Limb (tissue), 2 donors: ENCODE data around the gene MYO9A.

Experiments used
- DNase-seq, 2 donors: peaks; one replicate each; pipeline ENCODE4 v3.0.0-alpha.2; 2016; ENCODE audit errors: extremely low spot score in 2 of 2

MYO9A gene

DNA sequence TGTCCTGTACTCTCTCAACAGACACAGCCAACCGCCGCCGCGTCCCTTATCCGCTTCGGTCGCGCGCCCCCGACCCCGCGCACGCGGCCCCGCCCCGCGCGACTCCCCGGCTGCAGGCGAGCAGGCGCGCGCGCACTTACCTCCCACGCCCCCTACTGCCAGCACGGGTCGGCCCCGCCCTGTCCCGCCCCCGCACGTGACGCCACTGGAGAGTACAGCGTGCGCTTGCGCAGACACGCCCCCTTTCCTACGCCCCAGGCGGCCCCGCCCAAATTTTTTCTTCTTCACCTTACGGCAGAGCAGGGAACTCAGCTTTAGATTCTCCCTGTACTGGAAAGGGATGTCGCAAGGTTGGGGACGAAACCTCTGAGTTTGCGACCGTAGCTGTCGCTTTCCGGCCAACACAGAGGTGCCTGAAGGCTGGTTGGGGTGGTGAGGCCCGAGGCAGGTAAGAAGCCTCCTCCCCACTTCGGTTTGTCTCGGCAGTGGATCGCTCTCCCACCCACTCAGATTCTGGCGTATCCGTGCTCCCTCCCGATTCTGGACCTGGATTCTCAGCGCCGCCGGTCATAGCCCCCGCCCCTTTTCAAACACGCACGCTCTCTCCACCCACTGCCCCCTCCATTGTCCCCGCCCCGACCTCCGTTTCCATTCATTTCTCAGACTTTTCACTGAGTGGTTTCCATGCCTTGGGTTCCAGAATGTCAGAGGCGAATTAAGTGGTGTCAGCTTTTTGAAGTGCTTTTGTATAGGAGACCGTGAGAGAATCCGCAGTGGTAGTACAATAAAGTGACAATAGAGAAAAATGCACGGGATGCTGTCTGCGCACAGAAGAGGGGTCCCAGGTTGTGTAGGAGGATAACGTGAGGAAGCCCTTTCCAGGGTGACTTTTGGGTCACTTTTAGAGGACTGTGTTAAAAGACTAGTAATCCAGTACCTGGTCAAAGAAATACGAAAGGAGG is at the start of gene MYO9A, which contains the start of gene SENP8:
Gene MYO9A (minus strand): TSS at position 134 of the 962 bp plus-strand sequence. CDS start 71,587 bp downstream, outside the sequence.
Gene SENP8 (plus strand): TSS at position 387 of the 962 bp plus-strand sequence. CDS start 21,221 bp downstream, outside the sequence.
- DNase-seq, result peak; percentile 99 to 100

DNA sequence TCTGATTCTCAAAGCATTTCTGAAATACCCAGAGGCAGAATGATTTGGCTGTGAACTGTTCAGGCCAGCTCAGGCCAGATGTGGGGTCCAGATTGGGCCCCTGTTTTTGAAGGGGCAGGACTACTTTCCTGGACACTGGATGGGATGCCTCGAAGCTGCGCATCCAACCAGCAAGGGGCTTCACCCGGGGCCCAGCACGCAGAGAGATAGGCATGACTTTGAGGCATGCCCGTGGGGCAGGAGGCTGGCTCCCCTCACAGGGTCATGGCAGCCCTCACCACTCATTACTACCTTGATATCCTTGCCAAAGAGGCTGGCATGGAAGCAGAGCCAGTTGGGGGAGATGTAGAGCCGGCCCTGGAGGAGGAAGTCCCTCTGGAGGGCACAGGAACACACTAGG is 49.5 kb upstream of the MYO9A start:
- DNase-seq, result no peak

GRCh38 chr15:72166716-72167417 is 48.9 kb upstream of the MYO9A start:
- DNase-seq, result no peak

DNA sequence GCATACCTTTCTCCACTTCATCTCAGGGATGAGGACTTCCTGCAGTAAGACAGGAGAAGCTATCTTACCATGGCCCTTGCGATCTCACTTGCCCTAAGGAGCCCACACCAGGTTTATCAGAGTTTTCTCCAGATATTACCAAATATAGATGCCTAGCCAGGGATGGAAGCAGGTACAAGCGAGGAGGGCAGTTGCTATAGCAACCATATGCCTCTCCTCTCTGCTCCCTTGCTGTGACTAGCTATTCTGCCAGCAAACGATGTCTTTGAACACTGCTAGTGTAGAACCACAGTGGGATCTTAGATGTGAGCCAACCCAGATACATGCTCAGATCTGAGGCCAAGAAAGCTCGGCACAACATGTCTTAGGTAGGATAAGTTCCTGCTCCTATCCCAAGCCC is 45.8 kb upstream of the MYO9A start:
- DNase-seq, result no peak

- DNase-seq, result no peak
These were observed 44.6 kb upstream of the MYO9A start for GRCh38 chr15:72162569-72162968.

GRCh38 chr15:72161361-72162132 is 43.6 kb upstream of the MYO9A start:
- DNase-seq, result no peak

DNA sequence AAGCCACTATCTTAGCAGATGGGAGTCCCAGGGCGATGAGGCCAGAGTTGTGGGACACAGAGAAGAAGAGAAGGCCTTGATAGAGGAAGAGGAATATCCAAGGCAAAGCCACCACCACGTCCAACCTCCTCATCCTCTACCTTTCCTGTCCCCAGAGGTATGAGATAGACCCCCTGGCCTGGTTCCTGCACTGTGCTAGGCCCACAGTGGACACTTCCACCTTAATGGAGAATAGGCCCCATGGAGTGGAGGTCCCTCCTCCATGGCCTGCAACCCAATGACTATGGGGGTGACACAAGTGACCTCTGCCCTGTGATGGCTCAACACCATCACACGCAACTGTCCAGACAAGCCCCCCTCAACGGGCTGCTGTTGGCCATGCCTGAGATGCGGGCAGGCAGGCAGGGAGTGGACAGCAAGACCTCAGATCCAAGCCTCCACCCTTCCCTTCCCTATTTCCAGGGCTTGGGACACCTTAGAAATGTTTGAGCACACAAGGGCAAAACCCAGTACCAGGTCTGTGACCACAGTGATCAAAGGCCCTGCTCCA is 42.8 kb upstream of the MYO9A start:
- no peak for DNase-seq

- DNase-seq, result no peak
These were observed 39.0 kb upstream of the MYO9A start for GRCh38 chr15:72156928-72157327.

GRCh38 chr15:72155635-72156616 is 38.0 kb upstream of the MYO9A start:
- peak; percentile 92 to 93 for DNase-seq

DNA sequence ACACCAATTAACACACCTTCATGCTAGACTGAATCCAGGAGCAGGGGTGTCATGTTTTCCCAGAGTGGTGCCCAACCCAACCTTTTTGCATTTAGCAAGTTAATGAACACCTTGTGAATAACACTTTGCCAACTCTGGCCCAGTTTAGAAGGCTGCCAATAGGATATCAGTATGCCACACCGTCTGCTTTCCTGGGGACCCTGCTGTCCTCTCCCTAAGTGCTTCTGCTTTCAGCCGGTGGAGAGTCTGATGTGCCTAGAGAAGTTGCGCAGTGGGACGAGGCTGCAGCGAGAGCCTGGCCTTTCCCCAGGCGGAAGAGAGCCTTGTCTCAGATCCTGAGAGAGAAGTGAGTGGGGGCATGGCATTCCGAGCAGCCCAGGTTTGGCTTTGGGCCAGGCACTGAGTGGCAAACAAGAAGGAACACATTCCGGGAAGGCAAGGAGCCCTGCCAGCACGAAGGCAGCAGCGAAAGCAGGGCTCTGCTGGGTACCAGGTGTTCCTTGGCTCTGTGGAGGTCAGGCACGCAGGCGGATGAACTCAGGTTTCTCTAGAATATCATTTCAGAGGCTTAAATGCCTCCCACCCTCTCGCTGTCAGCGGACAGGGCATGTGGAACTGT is 37.2 kb upstream of the MYO9A start:
- peak; percentile 32 to 83 for DNase-seq

GRCh38 chr15:72154316-72154715 is 36.4 kb upstream of the MYO9A start:
- no peak for DNase-seq

DNA sequence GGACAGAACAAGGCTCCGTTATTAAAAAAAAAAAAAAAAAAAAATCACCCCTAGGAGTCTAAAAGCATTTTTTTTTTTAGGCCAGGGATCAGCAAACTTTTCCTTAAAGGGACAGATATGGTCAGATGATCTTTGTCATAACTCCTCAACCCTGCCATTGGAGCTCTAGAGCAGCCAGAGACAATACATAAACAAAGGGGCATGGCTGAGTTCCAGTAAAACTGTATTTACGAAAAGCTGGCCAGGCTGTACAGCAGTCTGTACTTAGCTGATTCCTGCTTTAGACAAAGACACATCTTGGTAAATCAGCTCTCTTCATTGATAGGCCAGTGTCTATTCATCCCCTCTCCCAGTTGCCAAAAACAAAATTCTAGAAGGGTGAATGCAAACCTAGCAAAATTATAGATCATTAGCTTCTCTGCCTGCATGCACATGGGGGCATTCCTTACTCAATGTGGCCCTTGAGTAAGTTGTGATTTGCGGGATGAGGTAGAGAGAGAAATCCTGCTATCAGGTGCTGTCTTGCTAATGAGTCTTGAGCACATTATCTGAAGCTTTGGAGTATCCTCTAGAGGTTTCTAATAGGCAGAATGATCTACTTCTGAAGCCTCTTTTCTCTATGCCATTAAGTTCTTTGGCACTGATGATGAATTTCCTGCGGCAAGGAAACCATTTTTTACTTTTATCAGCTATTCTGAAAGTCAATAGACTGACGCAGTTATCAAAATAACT is 35.5 kb upstream of the MYO9A start:
- DNase-seq, result no peak

GRCh38 chr15:72147418-72147817 is 29.5 kb upstream of the MYO9A start:
- no peak for DNase-seq

DNA sequence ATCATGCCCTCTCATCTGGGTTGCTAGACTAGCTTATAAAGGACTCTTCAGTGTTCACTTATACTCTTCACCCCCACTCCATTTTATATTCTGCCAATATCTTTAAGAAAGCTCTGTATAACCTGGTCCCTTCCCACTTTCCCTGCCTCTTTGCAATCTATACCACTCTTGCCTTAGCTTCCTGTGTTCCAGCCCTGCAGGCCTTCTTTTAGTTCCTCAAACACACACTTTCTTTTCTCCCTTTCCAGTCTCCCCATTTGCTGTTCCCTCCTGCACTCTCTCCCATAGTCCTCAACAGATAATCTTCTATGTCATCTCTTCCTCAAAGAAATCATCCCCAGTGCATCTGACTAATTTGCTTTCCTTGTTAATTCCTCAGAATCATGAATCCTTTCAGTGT is 29.0 kb upstream of the MYO9A start:
- no peak for DNase-seq

DNA sequence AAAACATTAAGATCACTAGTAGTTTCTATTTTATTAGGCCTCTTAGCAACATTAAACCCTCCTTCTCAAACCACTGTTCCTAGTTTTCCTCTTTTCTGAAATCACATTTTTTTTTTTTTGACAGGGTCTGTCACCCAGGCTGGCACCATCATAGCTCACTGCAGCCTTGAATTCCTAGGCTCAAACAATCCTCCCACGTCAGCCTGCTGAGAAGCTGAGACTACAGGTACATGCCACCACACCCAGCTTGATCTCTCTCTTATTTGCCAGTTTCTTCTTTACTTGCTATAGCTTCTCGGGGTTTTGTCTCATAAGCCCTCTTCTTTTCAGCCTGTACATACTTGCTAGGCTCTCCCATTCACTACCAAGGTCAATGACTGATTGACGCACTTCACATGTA is 28.3 kb upstream of the MYO9A start:
- DNase-seq, result no peak

- no peak for DNase-seq
These were observed 23.5 kb upstream of the MYO9A start for GRCh38 chr15:72141171-72142084.

DNA sequence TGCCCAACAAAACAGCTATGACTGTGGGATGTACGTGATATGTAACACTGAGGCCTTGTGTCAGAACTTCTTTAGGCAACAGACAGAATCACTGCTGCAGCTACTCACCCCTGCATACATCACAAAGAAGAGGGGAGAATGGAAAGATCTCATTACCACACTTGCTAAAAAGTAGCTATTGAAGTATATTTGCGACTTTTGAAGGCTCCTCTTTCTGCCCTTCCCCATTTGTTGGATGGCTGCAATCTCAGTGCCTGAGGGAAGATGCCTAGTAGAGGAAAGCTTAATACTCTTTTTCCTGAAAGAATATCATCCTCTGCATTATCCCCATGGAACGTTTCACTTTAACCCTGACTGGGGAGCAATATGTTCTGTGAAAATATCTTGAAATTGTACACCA is 22.1 kb upstream of the MYO9A start:
- no peak for DNase-seq

- no peak for DNase-seq
These were observed 21.7 kb upstream of the MYO9A start for GRCh38 chr15:72139667-72140066.
